Measurements from ENCODE around the gene DIS3L. TPM values are rescaled to one million over a fixed set of nuclear protein-coding genes. Genes with fewer than 3 reads are reported as not detected.
A peak's percentile ranks its signal among the peaks of the same experiment; 100 is the strongest.

DIS3L gene
- total and polyA plus RNA-seq, 2 of the 13 experiments (the other 11 are each of a cell fraction or from before 2014, with no cell fraction given) = 21.0 to 50.5 TPM

DNA sequence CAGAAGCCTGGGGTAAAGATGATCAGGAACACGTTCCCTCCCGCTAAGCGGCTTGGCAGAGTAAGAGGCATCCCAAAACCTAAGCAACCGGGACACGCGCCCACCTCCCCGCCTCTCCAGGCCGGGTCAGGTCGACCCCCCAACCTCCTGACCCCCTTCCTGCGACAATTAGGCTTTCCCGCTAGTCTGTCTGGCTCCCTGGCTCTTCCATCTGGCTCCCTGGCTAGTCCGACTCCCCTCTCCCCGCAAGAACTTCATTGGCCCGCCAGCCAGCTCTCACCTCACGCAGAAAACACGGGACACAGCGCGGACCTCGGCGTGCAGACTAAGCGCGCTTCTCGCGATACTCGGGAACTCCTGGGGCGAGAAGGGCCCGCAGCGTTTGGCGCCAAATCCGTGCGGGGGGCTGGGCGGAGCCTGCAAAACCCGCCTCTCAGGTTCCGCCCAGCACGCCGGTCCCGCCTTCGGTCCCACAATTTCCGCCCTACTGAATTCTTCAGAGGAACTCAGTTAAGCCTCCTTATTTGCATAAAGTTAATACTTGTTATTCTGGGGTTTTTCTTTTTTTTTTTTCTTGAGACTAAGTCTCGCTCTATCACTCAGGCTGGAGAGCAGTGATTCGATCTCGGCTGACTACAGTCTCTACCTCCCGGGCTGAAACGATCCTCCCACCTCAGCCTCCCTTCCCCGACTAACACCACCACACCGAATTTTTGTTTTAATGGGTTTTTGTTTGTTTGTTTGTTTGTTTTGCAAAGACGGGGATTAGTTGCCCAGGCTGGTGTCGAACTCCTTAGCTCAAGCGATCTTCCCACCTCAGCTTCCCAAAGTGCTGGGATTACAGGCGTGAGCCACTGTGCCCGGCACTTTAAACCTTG lies 63.2 kb downstream of the DIS3L start, which contains the start of gene TIPIN (continued):
- TF ChIP-seq ZZZ3 (CRISPR knock-in tag; IDR thresholded peaks at IDR 0.05; ENCODE audit: borderline replicate concordance) (peak; percentile 95; the same call in 1 of the 2 replicates), ZNF672 (CRISPR knock-in tag; IDR thresholded peaks at IDR 0.05) (no peak), TCF7 (IDR thresholded peaks at IDR 0.05; ENCODE audit: low read depth) (no peak), ZNF251 (CRISPR knock-in tag; IDR thresholded peaks at IDR 0.05) (peak; percentile 90; the same call in 1 of the 2 replicates), ZNF207 (IDR thresholded peaks at IDR 0.05; ENCODE audit: borderline replicate concordance) (no peak), SPEN (CRISPR knock-in tag; IDR thresholded peaks at IDR 0.05; ENCODE audit: low read depth) (peak; percentile 96), SCMH1 (CRISPR knock-in tag; IDR thresholded peaks at IDR 0.05; ENCODE audit: borderline replicate concordance) (no peak), GABPA (IDR thresholded peaks at IDR 0.05; ENCODE audit: low read depth, low read length) (peak; percentile 43), GABPA (CRISPR knock-in tag; IDR thresholded peaks at IDR 0.05; ENCODE audit: low read depth) (peak; percentile 83), RNF2 (conservative IDR thresholded peaks at IDR 0.05; ENCODE audit: low read depth) (peak; percentile 56; the same call in 1 of the 2 replicates), NR1H2 (CRISPR knock-in tag; IDR thresholded peaks at IDR 0.05; ENCODE audit: borderline replicate concordance, low read depth) (no peak), ATM (IDR thresholded peaks at IDR 0.05; ENCODE audit: borderline replicate concordance) (no peak)
- TF ChIP-seq, protein P1, sequence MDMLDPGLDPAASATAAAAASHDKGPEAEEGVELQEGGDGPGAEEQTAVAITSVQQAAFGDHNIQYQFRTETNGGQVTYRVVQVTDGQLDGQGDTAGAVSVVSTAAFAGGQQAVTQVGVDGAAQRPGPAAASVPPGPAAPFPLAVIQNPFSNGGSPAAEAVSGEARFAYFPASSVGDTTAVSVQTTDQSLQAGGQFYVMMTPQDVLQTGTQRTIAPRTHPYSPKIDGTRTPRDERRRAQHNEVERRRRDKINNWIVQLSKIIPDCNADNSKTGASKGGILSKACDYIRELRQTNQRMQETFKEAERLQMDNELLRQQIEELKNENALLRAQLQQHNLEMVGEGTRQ (IDR thresholded peaks at IDR 0.05; ENCODE audit: low read depth, low read length) = no peak
- TF ChIP-seq, protein P1 (CRISPR knock-in tag; IDR thresholded peaks at IDR 0.05; ENCODE audit: borderline replicate concordance) = no peak
- TF ChIP-seq, protein P2, sequence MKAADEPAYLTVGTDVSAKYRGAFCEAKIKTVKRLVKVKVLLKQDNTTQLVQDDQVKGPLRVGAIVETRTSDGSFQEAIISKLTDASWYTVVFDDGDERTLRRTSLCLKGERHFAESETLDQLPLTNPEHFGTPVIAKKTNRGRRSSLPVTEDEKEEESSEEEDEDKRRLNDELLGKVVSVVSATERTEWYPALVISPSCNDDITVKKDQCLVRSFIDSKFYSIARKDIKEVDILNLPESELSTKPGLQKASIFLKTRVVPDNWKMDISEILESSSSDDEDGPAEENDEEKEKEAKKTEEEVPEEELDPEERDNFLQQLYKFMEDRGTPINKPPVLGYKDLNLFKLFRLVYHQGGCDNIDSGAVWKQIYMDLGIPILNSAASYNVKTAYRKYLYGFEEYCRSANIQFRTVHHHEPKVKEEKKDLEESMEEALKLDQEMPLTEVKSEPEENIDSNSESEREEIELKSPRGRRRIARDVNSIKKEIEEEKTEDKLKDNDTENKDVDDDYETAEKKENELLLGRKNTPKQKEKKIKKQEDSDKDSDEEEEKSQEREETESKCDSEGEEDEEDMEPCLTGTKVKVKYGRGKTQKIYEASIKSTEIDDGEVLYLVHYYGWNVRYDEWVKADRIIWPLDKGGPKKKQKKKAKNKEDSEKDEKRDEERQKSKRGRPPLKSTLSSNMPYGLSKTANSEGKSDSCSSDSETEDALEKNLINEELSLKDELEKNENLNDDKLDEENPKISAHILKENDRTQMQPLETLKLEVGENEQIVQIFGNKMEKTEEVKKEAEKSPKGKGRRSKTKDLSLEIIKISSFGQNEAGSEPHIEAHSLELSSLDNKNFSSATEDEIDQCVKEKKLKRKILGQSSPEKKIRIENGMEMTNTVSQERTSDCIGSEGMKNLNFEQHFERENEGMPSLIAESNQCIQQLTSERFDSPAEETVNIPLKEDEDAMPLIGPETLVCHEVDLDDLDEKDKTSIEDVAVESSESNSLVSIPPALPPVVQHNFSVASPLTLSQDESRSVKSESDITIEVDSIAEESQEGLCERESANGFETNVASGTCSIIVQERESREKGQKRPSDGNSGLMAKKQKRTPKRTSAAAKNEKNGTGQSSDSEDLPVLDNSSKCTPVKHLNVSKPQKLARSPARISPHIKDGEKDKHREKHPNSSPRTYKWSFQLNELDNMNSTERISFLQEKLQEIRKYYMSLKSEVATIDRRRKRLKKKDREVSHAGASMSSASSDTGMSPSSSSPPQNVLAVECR (CRISPR knock-in tag; IDR thresholded peaks at IDR 0.05; ENCODE audit: borderline replicate concordance) = peak; percentile 87
- TF ChIP-seq, protein P3, sequence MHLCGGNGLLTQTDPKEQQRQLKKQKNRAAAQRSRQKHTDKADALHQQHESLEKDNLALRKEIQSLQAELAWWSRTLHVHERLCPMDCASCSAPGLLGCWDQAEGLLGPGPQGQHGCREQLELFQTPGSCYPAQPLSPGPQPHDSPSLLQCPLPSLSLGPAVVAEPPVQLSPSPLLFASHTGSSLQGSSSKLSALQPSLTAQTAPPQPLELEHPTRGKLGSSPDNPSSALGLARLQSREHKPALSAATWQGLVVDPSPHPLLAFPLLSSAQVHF (CRISPR knock-in tag; IDR thresholded peaks at IDR 0.05) = peak; percentile 46; the same call in 1 of the 2 replicates
- TF ChIP-seq, protein P4, sequence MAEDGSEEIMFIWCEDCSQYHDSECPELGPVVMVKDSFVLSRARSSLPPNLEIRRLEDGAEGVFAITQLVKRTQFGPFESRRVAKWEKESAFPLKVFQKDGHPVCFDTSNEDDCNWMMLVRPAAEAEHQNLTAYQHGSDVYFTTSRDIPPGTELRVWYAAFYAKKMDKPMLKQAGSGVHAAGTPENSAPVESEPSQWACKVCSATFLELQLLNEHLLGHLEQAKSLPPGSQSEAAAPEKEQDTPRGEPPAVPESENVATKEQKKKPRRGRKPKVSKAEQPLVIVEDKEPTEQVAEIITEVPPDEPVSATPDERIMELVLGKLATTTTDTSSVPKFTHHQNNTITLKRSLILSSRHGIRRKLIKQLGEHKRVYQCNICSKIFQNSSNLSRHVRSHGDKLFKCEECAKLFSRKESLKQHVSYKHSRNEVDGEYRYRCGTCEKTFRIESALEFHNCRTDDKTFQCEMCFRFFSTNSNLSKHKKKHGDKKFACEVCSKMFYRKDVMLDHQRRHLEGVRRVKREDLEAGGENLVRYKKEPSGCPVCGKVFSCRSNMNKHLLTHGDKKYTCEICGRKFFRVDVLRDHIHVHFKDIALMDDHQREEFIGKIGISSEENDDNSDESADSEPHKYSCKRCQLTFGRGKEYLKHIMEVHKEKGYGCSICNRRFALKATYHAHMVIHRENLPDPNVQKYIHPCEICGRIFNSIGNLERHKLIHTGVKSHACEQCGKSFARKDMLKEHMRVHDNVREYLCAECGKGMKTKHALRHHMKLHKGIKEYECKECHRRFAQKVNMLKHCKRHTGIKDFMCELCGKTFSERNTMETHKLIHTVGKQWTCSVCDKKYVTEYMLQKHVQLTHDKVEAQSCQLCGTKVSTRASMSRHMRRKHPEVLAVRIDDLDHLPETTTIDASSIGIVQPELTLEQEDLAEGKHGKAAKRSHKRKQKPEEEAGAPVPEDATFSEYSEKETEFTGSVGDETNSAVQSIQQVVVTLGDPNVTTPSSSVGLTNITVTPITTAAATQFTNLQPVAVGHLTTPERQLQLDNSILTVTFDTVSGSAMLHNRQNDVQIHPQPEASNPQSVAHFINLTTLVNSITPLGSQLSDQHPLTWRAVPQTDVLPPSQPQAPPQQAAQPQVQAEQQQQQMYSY (CRISPR knock-in tag; IDR thresholded peaks at IDR 0.05) = peak; percentile 19; the same call in 1 of the 2 replicates

Measured in HepG2 (cell line).